Measurements from ENCODE around the gene SLC17A8.
"Not testable (repeated sequence)": the region's sequence is repeated elsewhere in the genome, so short reads cannot be mapped to it uniquely, and the experiment has no call there.

Gene SLC17A8

DNA sequence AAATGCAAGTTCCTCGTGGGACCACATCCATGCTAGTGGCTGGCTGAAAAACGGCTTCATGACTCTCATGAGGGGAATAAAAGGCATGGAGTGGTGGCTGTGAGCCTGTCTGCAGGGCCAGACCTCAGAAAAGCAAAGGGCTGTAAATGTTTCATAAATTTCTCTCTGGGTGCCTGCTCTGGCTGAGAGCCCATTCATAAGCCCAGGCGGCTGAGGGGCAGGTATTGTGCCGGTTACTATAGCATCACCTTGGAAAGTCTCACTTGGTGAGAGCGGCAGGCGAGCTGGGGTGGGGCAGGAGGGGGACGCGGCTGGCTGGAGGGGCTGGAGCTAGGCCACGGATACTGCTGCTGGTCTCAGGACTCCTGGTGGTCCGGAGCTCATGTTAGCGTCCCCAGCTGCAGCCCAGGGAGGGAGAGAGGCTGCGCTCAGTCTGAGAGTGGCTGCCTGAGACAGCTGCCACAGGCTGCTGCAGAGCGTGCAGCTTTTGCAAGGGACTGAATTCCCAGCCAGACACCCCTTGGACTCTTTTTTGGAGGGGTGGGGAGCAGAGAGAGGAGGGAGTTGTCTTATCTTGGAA is at the start of gene SLC17A8:
Gene SLC17A8 (plus strand): TSS at position 431 of the 580 bp plus-strand sequence. CDS start 318 bp downstream, outside the sequence.
- no peak for DNase-seq (ENCODE audit: low read depth)

DNA sequence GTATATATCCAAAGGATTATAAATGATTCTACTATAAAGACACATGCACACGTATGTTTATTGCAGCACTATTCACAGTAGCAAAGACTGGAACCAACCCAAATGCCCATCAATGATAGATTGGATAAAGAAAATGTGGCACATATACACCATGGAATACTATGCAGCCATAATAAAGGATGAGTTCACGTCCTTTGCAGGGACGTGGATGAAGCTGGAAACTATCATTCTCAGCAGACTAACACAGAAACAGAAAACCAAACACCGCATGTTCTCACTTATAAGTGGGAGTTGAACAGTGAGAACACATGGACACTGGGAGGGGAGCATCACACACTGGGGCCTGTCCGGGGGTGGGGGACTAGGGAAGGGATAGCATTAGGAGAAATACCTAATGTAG is 48.7 kb upstream of the SLC17A8 start:
- not testable (repeated sequence) for DNase-seq (ENCODE audit: low read depth)

DNA sequence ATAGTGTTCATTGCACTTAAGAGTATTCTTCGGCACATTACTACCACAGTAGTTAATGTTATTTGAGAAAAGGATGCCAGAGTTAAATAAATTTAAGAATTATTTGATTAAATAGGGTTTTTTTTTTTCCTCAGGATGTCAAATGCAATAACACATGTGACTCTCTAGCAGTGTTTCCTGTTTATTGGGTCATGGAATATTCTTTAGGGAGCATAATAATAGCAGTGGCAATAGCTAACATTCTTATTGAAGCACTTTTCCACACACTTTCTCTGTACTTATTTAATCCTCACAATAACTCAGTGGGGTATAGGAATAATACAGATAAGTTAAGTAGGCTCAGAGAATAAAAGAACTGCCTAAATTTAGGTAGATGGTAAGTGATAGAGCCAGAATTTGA is 45.6 kb upstream of the SLC17A8 start:
- DNase-seq (ENCODE audit: low read depth) = no peak

DNA sequence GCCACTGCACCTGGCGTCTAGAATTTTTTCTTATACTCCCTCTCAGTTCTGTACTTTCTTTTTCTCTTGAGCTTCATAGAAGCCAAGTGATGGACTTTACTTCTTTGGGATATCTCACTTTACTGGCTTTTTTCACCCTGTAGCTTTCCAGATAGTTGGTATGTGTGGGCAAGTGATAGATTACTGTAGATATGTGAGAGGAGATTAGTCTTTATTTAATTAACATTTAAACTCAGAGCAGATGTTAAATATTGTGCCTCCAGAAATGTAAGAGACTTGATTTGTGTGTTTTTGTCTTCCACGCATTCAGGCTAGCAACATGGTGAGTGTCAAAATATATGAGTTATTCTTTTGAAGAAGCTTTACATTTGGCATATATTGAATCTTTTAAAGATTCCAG is 39.5 kb upstream of the SLC17A8 start:
- no peak for DNase-seq (ENCODE audit: low read depth)

DNA sequence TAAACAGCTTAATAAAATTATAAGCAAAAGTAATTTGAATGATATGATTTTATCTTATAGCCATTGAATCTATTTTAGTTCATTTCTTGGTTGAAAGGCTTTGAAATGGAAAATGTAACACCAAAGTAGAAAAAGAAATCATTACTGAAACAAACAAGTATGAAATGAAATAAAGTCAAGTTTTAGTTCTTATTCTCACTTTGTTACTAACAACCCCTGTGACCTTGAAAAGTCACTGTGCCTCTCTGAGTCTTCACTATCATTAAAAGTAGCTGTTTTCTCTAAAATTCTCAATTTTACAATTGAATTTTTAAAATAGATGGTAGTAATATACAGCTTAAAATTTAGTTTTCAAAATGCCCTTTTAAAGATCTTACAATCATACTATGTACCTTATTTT is 32.4 kb upstream of the SLC17A8 start:
- no peak for DNase-seq (ENCODE audit: low read depth)

DNA sequence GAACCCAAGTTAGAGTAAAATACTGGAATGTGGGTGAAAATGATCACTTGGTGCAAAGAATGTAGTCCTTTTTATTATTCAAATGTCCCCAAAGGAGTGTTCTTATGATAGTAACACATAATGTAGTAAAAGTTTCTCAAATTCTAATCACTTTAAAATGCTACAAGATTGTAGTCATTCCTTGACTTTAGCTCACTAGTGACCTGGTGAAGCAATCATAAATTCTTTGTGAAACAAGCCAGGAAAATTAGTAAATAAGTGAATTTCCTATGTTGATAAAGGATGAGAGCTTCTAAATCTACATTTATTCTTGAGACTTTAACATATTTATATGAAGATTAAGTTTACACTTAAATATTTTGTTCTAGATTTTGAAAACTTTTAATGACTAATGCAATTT is 30.7 kb upstream of the SLC17A8 start:
- no peak for DNase-seq (ENCODE audit: low read depth)

DNA sequence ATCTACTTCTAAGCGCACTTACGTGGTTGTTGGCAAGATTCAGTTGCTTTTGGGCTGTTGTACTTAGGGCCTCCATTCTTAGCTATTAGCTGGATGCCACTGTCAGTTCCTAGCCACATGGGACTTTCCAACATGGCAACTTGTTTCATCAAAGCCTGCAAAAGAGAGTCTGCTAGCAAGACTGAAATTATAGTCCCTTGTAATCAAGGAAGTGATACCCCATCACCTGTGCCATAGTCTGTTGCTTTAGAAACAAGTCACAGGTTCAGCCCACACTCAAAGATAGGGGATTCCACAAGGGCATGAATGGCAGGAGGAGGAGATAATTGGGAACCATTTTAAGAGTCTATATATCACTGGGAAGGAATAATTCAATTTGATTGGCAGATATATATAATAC is 27.1 kb upstream of the SLC17A8 start:
- no peak for DNase-seq (ENCODE audit: low read depth)

DNA sequence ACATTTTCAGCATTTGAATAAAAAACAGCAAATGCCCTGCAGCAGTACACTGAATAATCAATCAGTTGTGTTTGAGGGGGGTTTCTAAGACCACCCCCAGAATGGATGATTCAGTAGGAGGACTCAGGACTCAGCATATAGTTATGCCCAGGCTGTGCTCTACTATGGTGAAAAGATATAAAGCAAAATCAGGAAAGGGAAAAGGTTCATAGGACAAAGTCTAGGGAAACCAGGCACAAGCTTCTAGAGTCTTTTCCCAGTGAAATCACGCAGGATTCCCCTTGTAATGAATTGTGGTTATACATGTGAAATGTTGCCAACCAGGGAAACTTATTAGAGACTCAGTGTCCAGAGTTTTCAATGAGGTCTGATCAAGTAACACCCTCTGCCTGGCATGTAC is 25.0 kb upstream of the SLC17A8 start:
- no peak for DNase-seq (ENCODE audit: low read depth)

DNA sequence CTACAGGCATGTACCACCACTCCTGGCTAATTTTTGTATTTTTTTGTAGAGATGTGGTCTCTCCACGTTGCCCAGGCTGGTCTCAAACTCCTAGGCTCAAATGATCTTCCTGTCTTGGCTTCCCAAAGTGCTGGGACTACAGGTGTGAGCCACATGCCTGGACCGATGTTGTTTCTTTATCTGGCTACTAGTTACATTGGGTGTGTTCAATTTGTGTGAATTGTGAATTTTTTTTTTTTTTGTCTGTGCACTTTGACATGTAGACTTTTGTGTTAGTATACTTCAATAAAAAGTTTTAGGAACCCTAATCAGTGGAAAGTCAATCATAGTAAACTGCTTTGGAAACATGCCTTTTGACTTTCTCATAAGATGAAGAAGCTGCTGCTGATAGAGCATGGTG is 24.0 kb upstream of the SLC17A8 start:
- no peak for DNase-seq (ENCODE audit: low read depth)

DNA sequence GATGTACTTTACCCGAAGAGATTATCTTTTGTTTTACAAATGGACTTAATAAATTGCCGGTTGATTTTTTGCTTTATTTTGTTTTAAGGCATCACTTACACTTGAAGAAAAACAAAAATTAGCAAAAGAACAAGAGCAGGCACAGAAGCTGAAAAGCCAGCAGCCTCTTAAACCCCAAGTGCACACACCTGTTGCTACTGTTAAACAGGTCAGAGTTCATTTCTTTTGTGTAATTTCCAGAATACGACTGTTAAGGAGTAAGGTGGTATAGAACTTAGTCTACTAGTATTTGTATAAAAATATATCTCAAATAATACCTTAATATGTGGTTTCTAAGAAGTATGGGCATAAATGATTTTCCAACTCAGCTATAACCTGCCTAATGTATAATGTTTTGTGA is 19.6 kb upstream of the SLC17A8 start:
- DNase-seq (ENCODE audit: low read depth) = no peak

DNA sequence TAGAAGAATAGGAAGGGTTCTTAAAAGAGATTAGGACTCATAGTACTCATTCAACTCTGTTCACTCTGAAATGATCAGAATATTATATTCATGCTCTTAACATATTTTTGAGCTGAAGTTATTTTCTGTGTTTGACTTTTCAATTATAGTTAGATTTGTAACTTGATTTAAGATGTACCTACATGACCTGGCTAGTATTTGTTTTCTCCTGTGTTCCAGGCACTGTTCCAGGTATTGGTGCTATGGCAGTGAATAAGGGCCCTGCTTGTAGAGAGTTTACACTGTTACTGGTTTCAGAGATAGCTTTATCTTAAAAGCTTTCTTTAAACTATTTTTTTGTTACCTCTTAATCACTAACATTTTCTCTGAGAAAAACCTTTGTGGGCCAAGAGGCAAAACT is 19.1 kb upstream of the SLC17A8 start:
- no peak for DNase-seq (ENCODE audit: low read depth)

DNA sequence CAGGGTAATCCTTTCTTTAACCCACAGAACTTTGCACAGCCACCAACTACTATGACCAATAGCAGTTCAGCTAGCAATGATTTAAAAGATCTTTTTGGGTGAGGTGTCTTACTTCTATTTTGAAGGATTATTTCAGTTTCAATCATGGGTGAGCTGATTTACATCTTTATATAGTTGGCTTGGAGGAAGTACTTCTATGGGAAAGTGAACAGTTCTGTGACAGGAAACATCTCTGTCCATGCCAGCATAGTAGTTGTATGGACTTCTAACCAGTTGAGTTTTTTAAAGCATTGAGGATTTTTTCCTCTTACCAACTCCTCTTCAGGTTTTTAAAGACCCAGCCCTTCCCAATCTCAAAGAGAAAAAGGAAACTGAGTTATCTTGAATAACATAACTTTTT is 17.8 kb upstream of the SLC17A8 start:
- no peak for DNase-seq (ENCODE audit: low read depth)

DNA sequence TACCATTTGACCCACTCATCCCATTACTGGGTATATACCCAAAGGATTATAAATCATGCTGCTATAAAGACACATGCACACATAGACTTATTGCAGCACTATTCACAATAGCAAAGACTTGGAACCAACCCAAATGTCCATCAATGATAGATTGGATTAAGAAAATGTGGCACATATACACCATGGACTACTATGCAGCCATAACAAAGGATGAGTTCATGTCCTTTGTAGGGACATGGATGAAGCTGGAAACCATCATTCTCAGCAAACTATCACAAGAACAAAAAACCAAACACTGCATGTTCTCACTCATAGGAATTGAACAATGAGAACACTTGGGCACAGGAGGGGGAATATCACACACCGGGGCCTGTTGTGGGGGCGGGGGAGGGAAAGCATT is 14.0 kb upstream of the SLC17A8 start:
- DNase-seq (ENCODE audit: low read depth) = not testable (repeated sequence)

DNA sequence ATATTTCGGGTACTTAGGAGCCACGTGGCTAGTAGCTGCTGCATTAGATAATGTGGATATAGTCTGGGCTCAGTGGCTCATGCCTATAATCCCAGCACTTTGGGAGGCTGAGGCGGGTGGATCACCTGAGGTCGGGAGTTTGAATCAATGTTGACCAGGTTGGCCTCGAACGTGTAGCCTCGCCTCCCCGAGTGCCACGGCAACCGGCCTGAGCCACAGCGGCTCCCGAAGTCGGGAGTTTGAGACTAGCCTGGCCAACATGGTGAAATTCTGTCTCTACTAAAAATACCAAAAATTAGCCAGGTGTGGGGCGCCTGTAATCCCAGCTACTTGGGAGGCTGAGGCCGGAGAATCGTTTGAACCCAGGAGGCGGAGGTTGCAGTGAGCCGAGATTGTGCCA is 12.5 kb upstream of the SLC17A8 start:
- DNase-seq (ENCODE audit: low read depth) = not testable (repeated sequence)

DNA sequence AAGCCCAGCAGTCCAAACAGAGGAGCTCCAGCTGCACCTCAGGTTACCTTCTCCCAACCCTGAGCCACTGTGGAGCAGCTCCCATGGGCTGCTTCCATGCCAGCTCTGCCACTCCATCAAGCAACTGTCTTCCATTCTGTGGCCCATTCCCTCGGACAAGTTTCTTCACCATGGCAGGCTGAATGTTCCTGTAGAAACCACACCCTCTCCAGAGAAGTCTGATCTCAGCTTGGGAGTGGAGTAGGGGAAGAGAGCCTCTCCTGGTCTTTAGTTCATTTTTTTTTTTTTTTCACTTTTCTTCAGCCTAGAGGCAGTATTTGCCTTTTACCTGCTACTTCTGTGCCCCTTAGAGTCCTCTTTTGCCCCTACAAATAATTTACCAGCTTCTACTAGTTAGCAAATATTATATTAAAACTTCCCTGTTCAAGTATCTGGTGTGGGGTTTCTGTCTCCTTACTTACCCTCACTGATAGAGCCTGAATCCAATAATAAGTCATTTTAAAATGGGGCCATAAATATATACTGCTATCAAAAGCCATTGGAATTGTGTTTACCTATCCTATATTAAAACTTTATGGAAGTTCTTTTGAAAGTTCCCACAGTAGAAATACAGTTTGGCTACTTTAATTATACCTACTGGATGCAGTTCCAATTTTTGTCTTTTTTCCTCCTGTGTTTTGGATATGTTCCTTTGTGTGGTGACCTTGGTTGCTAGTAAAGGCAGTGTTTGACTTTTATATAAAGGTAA is 11.7 kb upstream of the SLC17A8 start:
- no peak for DNase-seq (ENCODE audit: low read depth)

DNA sequence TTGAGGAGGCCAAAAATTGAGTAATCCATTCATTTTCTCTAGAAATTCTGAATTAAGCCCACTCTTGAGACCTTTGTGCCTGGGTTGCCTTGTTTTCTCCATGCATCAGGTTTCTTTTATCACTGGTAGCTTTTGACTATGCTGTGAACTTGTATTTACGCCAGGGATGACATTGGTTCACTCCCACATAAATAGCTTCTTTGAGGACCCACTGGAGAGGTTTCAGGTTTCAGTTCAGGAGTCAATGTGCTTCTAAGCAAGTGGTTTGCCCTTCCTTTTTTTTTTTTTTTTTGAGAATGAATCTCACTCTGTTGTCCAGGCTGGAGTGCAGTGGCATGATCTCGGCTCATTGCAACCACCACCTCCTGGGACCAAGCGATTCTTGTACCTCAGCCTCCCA is 10.2 kb upstream of the SLC17A8 start:
- no peak for DNase-seq (ENCODE audit: low read depth)

DNA sequence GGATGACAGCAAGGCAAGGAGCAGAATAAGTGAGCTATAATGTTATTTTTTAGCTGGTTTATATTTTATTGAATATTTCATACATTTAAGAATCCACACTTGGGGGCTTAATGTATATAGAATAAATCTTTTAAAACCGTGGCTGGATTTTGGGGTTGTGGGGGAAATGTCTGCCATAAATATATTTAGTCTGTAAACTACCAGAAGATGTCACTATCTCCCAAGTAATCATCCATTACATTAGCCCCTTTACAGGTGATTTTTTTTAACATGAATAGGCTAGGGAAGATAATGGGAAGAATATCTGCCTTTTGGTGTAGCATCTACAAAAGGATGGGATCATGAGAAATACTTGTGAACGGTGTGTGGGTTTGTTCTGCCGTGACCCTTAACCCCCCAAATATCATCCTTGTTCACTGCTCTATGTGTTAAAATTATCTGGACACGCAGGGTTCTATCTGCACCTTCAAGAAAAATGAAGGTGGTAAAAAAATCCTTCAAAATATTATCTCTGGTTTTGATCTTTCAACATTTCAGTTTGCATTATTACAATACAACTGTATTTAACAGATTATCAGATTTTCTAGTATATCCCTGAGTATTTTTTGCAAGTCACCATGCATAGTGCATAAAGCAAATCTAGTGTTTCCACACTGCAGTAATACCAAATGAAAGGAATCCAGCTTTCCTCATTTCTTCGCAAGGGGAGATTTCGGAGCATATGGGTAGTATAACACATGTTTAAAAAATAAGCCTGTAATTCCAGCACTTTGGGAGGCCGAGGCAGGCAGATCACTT is 8.0 kb upstream of the SLC17A8 start:
- no peak for DNase-seq (ENCODE audit: low read depth)

DNA sequence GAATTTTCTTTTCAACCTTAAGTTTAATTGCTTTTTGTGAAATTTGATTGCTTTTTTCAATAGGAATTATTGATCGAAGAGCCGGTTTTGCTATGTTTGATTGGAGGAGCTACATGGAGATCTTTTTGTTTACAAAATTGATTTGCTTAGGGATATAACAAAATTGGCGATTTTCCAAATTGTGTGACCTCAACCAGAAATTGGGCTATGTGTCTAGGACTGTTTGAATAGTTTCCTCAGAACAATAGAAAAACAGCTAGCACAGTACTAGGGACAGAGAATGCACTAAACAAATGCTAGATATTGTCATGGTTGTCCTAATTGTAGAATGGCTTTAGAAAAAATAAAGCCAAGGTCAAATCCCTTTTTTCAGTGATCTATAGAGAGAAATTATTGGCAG is 2.4 kb downstream of the SLC17A8 start:
- no peak for DNase-seq (ENCODE audit: low read depth)

DNA sequence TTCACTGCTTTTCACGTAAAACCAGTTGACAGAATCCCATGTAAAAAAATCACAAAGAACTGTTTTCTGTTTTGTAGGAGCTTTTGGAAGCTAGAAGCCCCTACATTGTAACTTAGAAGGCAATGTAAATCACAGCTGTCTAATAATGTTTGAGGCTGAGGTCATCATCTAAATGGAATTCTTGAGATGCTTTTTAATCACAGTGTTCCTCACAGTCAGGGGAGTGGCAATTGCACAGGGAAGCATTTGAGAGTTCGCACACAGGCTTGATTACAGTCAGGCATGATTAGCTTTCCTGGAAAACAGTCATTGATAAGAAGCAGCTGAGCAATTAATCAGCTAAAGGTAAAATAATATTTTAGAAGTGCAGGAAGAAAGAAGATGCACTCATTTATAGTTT is 2.9 kb downstream of the SLC17A8 start:
- DNase-seq (ENCODE audit: low read depth) = no peak

DNA sequence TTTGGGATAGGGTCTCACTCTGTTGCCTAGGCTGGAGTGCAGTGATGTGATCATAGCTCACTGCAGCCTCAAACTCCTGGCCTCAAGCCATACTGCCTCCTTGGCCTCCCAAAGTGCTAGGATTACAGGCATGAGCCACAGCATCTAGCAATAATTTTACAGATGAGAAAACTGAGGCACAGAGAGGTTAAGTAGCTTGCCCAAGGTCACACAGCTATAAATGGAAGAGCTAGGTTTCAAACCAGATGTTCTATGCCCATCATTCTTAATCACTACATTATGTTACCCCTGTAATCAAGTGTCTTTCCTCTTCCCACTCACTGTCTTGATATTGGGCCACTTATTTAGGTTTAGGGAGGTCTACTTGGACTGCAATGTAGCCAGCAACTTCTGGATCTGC is 3.6 kb downstream of the SLC17A8 start:
- no peak for DNase-seq (ENCODE audit: low read depth)

DNA sequence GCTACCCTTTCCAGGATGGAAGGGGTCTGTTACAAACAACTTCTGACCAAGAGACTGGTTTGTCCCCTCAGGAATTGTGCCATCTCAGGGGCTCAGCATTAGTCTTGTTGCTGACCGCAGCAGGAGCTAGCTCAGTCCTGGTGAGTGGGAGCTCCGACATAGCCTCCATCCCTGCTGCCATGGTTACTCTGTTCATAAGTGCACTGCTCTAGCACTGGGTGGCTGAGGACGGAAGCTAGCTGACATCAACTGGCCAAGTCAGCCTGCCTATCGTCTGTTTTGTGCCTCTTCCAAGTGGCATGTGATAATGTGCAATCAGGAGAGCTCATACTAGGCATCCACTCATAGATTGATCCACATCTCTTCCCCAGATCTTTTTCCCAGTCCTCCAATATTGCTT is 7.5 kb downstream of the SLC17A8 start:
- no peak for DNase-seq (ENCODE audit: low read depth)

DNA sequence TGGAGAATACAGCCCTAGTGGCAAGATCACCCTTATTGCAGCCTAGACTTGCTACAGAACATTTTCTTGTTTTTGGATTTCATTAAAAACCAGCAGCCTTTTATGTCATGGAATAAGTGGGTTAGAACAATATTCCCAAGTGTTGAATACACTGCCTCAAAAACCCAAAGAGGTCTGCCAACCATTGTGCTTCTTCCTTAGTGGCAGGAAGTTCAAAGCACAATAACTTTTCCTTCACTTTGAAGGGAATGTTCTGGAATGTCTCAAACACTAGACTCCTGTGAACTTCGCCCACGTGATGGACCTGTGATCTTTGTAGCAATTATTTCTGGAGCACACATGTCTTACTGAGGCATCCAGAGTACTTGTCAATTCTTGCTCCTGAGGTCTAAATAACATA is 8.5 kb downstream of the SLC17A8 start:
- DNase-seq (ENCODE audit: low read depth) = no peak

DNA sequence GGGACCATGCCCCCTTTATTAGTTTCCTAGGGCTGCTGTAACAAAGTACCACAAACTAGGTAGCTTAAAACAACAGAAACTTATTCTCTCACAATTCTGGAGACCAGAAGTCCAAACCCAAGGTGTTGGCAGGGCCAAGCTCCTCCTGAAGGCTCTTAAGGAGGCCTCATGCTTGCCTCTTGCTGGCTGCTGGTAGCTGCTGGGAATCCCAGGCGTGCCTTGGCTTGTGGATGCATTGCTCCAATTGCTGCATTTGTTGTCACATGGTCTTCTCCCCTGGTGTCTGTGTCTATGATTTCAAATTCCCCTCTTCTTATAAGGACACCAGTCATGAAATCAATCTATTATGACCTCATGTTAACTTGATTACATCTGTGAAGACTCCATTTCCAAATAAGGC is 11.2 kb downstream of the SLC17A8 start:
- DNase-seq (ENCODE audit: low read depth) = no peak

Data from GM04503 (cell line).